GOT3 (cell line): ENCODE measurements around the gene NOVA1.

ENCODE experiments used
- DNase-seq: peaks from one replicate; lab custom pipeline; 2025; ENCODE audit warnings: mixed read lengths; lab: John Stamatoyannopoulos, UW

Gene NOVA1

DNA sequence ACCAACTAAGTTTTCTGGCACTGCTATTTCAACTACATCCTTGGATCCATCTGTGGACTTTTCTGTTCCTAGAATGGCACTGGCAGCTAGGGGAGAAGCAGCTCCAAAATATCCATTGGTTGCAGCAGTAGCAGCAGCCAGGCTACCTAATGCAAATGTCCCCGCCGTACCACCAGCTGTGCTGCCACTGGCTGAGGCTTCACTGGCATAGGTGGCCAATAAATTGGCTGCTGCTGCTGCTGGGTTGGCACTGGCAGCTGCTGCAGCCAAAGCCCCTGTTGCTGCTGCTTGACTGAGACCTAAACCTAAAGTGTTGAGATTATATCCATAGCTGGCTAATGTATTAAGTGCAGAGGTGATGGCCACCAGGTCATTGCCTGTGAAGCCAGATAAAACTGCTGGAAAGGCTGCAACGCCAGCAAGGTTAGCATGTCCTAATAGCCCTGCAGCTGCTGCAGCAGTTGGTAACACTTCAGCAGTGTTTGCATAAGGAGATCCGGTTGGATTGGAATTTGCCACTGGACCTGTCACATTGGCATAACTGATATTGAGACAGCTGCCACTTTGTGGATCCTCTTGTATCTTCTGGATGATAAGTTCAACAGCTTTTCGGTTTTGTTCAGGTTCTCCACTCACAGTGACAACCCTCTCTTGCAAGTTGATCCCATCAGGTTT lies 149.5 kb downstream of the NOVA1 start:
- DNase-seq: no peak

DNA sequence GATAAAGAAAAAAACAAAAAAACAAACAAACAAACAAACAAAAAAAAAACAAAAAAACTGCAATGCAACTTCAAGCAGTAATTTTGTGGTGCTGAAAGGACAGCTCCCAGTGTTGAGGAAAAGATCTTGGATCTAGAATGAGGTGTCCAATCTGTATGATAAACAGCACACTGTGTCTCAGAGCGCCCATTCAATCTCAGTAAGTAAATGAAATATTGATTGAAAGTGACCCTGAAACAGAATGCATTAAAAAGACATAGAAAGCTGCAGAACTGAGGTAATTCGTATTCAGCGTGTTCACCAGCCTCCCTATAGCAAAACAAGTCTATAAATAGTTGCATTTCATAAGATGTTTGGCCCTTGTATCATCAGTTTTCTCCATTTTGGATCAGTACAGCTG lies 153.0 kb downstream of the NOVA1 start:
- no peak for DNase-seq

DNA sequence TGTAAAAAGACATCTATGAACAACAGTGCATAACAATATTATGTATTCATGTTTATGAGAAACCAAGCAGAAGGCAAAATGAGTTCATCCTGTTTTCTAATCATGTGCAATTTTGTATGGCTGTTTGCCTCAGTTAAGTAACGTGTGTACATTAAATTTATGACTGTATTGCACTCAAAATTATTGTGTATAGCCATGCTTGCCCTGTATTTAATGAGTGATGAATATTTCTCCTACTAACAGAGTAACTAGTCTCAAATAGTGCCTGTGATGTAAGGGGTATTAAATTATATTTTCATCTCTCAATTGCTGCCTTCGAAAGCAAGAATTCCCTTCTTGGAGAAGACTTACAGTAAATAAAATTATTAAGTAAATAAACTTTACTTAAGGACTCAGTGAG lies 154.2 kb downstream of the NOVA1 start:
- no peak for DNase-seq

DNA sequence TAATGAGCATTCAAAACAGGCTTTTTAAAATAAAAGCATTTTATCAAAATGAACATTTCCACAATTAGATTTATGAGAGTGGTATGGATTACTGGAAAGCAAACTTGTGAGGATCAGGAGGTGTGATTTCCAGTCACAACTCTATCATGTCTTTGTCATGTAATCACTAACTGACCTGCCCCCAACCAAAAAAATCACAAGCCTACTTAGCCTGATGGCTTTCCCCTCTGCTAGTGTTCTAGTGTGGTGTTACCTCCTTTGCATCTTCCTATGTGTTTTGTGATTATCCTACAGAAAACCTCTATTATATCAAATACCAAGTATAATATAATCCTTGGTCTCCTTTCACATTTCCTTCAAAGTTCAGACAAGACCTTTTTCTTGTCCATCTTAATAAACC lies 168.6 kb downstream of the NOVA1 start:
- DNase-seq: no peak

DNA sequence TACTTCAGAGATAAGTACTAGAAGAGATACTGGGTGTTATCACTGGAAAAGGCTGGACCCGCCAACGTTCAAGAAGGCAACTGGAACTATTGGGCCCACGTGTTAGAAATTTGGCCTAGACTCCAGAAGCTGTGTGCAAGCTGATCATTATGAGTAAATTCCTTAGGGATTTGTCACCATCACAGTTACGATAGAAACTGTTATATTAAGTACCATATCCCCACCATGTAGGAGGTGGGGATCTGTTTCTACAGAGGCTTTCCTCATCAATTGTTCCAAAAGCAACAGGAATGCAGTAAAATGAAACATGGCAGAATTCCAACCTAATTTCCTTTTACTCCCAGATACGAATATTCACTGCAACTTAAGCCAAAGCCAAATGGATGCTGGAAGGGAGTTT lies 170.7 kb downstream of the NOVA1 start:
- DNase-seq: no peak

DNA sequence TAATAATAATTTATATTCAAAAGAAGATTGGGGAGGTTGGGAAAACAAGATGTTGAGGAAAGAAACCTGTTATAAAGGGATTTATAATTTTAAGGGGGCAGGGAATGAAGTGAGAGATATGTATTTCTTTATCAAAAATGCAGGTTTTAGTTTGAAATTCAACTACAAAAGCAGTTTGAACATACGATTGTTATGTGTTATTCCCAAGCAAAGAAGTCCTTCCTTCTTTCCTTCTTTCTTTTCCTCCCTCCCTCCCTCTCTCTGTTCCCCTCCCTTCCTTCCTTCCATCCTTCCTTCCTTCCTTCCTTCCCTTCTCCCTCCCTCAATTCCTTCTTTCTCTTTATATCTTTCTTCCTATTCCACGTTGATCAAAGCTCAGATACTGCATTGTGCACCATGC lies 173.3 kb downstream of the NOVA1 start:
- no peak for DNase-seq

DNA sequence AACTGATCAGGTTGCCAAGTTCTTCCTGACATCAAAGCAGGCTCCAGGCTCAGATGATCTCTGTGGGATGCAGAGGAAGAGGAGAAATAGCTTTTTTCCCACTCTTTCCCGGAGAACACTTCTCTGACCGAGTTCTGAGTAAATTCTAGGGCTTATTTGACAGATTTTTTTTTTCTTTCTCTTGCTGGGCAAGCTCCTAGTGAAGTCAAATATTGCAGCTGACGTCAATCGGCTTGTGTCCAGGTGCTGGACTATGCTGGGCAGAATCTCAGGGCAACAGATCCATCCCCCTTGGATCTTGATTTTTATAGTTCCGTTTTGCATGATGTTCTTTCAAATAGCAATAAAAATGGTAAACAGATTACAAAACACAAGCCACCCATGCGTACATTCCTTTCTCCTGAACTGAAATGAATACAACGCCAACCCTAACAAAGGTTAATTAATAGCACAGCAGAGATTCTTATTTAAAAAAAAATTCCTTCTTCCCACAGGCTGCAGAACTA lies 182.2 kb downstream of the NOVA1 start:
- no peak for DNase-seq

DNA sequence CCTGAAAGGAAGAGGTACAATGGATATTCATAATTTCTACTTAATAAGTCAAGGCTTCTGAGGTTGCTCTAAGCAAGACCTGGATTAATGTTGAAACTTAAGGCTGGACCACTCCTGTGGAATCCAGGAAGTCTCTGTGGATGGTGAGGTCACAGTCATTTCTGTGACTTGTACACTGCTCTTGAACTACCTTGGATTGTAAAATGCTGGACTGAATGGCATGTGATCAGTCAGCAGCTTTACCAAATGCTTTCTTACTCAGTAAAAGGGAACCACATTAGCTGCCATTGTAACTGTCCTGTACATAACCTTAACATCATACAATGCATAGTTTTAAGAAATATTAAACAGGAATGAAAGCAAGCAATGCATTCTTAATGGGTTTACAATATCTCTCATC lies 182.9 kb downstream of the NOVA1 start:
- DNase-seq: no peak

DNA sequence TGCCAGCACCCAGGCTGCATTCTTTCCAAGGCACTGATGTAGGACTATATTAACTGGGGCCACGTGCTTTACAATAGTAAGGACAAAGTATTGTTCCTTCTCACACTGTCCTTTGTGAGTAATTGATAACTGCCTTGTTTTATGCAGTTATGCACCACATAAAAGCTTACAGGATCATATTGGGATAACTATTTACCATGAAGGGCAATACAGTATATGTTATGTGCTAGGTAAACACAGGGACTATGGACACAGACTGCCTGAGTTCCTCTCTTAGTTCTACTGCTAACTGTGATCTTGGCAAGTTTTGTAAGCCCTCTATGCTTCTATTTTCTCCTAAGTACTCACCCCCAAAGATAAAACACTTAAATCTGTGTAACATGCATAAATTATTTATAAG lies 183.7 kb downstream of the NOVA1 start:
- DNase-seq: no peak

DNA sequence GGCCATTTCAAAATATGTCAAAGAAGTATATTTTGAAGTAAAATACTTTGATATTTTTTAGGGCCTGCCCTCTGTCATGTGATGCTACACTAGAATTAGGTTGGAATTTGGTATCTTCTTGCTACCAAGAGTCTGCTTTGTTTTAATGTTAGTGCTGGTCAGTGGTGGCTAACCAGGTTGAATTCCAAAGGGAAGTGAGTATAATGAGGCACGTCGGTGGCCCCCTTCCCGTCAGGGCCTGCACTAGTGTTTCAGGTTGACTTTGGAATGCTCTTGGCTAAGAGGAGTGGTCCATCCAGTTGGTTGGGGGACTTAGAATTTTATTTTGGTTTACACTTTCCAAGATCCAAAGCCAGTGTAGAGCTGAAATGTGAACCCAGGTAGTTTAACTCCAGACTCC lies 185.4 kb downstream of the NOVA1 start:
- no peak for DNase-seq

DNA sequence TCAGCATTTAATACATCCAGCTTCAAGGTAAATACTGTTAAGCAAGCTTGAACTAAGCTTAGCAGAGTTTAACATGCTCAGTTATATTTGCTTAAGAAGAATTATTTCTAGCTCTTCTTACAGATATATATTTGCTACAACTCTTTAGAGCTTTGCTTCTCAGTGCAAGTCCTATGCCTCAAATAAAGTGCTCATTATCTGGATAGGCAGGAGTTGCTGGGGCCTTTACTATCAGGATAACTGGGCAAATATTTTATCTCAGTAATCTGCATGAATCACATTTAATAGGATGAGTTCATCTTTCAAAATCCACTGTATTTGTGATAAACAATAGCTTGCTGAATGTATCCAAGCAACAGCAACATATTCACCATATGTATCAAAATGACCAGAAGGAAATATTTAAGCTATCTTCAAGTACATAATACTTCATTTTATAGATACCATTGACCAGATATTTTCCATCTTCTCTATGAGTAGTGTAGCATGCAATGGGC lies 187.6 kb downstream of the NOVA1 start:
- DNase-seq: no peak

DNA sequence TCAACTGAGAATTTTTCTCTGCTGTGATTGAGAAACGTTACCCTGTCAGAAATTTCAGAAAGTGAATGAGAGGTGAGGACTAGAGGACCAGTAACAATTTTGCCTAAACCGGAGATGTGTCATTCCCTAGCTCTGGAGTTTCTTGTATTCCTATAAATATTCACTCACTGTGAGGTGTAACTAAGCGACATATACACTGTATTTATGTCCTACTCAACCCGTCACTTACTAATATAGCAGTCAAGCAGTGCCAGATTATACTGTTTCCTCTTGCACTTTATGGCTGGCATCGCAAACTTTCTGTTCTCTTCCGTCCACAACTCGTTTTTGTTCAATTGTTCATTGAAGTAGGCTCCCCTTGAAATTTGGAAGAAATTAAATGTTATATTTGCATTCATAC lies 192.9 kb downstream of the NOVA1 start:
- no peak for DNase-seq

DNA sequence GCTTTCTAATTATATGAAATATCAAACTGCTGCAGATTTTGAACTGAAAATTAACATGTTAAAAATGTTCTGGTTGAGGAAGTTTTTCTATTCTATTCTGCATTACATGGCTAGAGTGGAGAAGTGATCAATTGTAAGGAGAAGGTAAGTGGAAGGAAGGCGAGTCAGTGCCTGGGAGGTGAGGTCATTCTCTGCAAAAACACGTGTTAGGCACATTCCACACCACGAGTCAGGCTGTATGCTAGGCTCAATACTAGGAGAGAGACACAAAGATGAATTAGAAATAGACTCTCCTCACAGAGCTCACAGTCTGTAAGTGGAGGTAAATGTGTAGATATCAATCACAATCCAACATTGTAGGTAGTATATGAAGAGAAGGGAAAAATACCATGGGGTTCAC lies 194.1 kb downstream of the NOVA1 start:
- no peak for DNase-seq

DNA sequence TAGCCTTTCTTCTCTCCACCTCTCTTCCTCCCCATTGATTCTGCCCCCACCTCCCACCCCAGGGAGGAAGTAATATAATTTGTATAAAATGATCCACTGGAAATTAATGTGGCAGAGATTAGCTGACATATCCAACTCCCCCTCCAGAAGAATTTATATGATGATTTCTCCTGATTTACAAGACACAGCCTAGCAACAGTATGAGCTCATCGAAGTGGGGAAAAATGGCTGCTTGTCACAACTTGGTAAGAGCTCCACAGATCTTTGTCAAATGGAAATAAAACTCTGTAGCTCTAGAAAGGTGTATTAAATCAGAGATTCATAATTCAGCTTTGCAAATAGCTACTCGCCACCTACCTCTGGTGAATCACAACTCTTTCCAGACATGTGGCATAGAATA lies 195.7 kb downstream of the NOVA1 start:
- DNase-seq: no peak

DNA sequence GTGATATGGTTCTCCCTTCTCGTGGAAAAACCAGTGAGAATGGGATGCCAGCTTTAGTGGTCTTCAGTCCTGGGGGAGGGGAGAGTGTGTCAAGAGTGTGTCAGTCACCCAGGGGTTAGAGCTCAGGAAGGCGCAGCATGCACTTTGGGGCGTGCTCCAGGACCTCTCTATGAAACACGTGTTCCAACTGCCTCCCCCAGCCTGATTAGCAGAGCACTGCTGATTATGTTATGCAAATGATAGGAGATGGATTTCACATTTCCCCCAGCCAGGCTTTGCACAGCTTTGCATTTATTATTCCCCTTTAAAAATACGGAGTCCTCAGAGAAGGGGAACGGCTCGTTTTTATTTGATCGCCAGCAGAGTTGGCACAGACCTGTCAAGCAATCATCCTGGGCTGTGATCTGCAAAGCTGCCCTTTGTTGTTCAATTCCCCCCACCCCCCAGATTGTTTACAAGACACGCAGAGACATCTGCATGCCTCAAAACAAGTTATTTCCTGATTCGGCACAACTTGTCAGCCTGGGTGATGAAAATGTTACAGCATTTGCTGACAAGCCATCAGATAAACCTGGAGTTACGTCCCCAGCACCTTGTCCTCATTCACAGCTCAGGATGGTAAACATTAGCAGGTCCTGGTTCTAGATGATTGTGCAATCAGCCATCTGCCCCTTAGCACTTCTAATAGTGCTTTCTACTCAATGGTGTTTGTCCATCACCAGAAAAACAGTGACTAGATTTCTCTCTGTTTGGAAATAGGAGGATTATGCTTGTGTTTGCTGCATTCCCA lies 196.5 kb downstream of the NOVA1 start:
- no peak for DNase-seq

DNA sequence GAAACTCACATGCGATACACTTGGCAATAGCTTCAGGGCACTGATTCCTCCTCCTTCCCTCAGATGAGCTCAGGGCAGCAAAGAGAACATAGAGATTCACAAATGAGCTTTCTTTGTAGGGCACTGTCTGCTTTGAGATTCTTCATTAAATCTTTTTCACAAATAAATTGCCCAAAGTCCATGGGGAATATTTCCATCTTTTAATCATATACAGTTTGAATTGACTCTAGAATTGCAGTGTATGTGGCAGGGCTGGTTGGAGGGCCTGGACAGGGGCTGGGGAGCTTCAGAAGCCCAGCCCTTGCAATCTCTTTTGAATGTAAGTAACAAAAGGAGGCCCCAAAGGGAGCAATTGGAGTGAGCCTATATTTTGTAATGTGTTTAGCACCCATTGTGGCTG lies 197.5 kb downstream of the NOVA1 start:
- no peak for DNase-seq

DNA sequence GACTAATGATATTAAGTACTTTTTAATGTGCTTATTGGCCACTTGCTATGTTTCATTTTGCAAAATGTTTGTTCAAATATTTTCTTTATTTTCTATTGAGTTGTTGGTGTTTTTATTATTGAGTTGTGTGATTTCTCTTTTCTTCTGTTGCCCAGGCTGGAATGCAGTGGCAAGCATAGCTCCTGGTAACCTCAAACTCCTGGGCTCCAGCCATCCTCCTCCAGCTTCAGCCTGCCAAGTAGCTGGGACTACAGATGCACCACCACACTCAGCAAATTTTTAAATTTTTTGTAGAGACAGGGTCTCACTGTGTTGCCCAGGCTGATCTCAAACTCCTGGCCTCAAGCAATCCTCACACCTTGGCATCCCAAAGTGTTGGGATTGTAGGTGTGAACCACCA lies 199.2 kb downstream of the NOVA1 start:
- no peak for DNase-seq
